NCI-H446 (cell line): ENCODE data around the gene IRAK1.

ENCODE experiments used
- DNase-seq, 2 experiments: peaks; one replicate each; lab custom pipeline; 2025; lab: John Stamatoyannopoulos, UW

IRAK1 gene

DNA sequence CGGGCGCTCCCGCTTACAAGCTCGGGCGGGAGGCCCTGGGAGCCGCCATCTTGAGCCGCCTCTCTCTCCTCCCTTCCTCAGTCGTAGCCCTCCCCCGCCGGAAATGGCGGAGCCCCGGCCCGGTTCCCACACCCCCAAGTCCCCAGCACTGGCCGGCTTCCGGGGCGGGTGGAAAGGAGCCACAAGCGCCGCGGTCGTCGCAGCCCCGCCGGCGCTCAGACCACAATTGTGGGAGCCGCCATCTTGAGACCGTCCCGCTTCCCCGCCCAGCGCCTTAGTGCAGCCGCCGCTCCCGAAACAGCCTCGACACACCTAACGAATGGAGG is 48.6 kb downstream of the IRAK1 start:
- peak; percentile 69 to 86 for DNase-seq

DNA sequence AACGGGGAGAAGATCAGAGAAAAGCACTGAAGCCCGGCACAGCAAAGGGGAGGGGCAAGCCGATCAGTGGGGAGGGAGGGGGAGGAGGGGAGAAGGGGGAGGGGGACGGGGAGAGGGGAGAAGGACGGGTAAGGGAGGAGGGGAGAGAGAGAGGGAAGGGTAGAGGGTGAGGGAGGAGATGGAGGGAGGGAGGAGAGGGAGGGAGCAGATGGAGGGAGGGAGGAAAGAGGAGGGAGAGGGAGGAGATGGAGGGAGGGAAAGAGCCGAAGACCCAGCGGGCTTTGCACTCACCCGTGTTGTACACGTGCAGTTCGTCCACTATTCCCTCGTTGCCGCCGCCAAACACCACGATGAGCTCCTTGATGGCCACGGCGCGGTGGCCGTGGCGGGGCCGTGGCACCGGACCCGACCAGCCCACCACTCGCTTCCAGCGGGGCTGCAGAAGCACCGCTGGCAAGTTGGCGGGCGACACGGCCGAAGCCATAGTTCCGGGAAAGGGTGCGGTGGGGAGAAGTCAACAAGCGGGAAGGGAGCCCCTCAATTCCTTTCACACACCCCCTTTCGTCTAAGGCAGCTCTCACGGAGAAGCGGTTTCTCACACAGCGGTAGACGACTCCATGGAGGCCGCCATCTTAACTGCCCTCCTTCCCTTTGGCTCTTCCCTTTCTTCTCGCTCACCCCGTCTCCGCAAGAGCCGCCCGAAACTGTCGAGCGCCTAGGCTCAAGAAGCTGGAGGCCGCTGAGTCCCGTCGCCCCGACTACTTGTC is 49.2 kb downstream of the IRAK1 start:
- DNase-seq: peak in 1 of 2 experiments; percentile 61

DNA sequence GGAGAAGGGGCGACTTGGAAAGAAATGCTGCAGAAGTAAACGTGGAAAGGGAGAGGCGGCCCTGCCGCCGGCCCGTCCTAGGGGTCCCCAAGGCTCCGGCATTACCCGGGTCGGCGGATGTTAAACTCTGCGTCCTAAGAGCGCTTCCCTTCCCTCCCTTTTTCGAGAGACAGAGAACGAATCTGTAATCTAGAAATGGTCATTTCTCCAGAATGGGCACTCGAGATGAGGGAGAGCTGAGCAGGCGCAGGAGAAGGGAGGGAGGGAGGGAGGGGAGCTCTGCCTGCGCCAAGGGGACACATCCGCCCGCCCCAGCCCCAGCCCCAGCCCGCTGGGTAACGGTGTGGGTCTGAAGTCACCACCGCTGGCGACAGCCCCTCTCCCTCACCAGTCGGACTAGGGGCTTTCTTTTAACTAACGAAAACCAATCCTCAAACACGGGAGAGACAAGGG is 49.8 kb downstream of the IRAK1 start:
- DNase-seq: no peak

DNA sequence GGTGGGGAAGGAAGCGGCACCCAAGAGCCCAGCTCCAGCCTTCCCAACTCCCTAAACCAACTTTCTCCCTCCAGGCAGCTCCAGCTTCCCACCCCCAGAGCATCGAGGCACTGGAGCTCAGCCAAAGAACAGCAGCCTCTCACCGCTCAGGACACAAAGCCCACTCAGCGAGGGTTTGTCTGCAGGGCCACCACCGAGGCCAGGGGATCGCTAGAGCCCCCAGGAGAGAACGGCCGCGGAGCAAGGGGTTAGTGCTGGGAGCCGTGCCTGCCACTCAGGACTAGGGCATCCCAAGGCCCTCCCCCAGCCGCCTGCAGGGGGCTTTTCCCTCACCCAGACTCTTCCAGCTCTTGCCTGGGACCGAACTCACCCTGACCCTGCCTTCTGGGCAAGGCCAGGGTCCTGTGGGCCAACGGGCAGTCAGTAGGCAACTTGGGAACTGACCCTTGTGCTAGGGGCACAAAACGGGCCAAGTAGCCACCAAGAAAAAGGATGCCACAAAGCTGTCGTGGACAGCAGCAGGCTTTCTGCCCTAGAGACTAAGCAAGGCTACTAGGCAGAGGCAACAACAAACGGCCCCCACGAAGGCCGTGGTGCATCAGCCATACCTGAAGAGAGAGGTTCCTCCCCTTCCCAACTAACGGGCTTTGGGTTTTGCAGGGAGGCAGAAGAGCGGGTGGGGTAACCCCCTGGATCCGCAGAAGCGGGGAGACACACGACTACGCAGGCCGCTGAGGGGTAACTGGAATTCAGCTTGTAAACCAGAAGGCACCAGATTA is 50.4 kb downstream of the IRAK1 start:
- DNase-seq: no peak

DNA sequence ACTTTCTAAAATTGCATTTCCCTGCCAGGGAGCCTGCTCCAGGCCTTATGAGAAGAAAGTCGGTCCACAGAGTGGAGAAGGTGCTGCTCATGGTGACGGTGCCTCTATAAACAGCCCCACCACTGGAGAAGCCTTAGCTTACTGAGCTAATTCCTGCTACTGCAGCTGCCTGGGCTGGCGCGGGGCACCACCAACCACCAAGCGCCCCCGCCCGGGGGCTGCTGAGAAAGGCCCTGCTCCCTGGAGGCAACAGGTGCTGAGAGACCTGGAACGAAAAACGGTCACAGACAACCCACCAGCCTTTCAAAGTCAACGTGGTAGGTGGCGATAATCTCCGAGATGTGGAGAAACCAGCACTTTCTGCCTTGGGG is 51.0 kb downstream of the IRAK1 start:
- no peak for DNase-seq

- DNase-seq: no peak
Observed at GRCh38 chrX:153968255-153968654, 51.4 kb downstream of the IRAK1 start.

GRCh38 chrX:153967536-153968224 is 52.0 kb downstream of the IRAK1 start:
- no peak for DNase-seq

DNA sequence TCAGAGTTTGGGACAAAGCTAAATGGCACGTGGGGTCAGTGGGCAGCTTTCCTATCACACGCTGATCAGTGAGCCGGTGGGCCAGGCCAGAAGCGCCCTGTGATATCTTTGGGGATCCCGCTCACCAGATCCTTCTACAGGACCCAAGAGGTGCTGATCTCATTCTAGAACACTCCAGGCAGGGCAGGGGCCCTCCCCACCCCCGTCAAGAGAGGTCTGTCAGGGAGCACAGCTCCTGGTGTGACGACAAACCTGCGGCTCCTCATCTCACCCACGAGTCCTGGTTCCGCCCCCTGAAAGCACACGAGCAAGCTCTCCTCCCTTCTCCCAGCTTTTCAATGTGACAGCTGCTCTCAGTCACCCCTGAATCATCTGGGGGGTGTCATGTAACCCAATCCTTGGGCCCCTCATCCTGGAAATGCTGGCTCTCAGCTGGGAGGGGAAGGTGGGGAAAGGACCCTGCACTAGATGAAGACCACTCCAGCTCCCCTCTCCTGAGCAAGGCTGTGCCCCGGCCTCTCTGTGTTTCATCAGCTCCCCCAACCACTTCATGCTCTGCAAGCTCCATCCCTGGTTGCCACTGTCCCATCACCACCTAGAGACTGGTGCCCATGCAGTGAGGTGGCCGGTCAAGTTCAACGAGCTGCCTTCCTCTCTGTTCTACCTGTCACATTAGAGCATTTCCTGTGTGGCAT is 52.7 kb downstream of the IRAK1 start:
- no peak for DNase-seq

- no peak for DNase-seq
Observed at GRCh38 chrX:153966283-153966688, 53.4 kb downstream of the IRAK1 start.

GRCh38 chrX:153965406-153965805 is 54.3 kb downstream of the IRAK1 start:
- no peak for DNase-seq

DNA sequence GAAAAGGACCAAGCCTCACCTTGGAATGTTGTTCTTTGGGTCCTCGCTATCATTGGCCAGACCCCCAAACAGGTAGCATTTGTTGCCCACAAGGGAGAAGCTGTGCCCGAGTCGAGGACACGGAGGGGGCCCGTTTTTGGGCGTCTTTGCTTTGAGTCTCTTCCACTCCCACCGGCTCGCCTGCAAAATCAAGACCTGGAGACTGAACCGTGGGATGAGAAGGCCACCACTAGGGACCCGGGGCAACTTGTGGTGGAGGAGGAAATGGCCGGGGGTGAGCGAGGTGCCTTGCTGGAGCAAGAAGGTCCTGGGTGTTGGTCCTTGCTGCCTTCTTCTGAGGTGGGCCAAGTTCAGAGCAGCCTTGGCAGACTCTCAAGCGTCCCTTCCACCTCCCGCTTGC is 55.6 kb downstream of the IRAK1 start:
- no peak for DNase-seq

DNA sequence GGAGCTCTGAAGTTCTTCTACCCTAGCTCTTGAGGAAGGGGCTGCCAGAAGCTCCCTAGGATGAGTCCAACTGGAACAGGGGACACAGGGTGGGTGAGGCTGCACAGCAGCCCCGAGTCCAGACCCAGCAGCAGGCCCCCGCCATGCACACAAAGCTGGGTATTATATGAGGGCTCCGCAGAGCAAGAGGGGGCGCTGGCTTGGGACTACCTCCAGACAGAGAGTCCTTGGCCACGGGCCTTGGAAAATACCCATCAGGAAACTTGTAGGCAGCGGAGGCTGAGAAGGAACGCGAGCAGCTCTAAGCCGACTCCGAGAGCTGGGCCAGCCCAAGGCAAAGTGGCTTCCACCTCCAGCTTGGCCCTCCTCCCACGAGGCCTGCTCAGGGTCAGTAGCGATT is 56.2 kb downstream of the IRAK1 start:
- no peak for DNase-seq

DNA sequence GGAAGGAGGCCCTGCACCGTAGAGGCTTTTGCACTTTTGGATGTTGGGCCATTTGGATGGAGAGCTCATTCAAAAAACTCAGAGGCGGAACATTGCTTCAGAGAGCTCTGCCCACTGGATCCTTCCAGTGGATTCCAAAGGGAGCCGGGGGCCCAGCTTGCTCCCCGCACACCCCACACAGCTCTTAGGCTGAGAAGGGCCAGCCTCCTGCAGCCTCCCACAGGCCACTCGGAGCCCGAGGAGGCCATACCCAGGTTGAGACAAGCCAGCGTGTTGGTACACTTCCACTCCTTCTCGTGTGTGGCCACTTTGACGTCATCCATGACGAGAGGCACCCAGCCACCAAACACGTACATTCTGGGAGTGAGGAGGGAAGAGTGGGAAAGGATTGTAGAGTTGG is 58.4 kb downstream of the IRAK1 start:
- DNase-seq: no peak

- no peak for DNase-seq
Observed at GRCh38 chrX:153960786-153961185, 58.9 kb downstream of the IRAK1 start.
